Measurements from ENCODE around the gene GNLY. TPM values are rescaled to one million over a fixed set of nuclear protein-coding genes. Genes with fewer than 3 reads are reported as not detected.

GNLY gene
- total RNA-seq, 6 donors from 2014 or later, result 12.2 to 24.7 (median 21.0) TPM

- ATAC-seq (ENCODE audit: low FRiP score in 2 of 2), result no peak
- peak overlapping the region; percentile 86 to 97 (median 92) for H3K27ac ChIP-seq
Observed at GRCh38 chr2:85660725-85661124, 33.4 kb upstream of the GNLY start.

GRCh38 chr2:85661139-85661858 is 32.9 kb upstream of the GNLY start:
- no peaks in the 10 kb centered on the region for H3K9me3 ChIP-seq
- H3K36me3 ChIP-seq, result peaks cover 6 to 30% (median 14%) of the 10 kb centered on the region in 4 donors
- H3K27me3 ChIP-seq, result no peaks in the 10 kb centered on the region
- ATAC-seq (ENCODE audit: low FRiP score in 2 of 2) (peak in 1 of 2 donors; percentile 0), DNase-seq (peak; percentile 80 to 84)
- peak overlapping the region in 3 of 4 donors; percentile 50 to 53 (median 53) for H3K4me3 ChIP-seq
- TF ChIP-seq POLR2A (IDR thresholded peaks at IDR 0.05), result peak in 3 of 4 donors; percentile 14 to 86 (median 26)
- TF ChIP-seq POLR2AphosphoS5 (IDR thresholded peaks at IDR 0.05), result peak; percentile 36 to 57
- no peak for TF ChIP-seq EP300 (IDR thresholded peaks at IDR 0.05)
- no peak for TF ChIP-seq CTCF (IDR thresholded peaks at IDR 0.05)
- H3K4me1 ChIP-seq, result peaks cover 15 to 34% (median 28%) of the 10 kb centered on the region in 4 donors
- peak overlapping the region; percentile 86 to 97 (median 92) for H3K27ac ChIP-seq
- WGBS, 2 donors, result 28 to 70% methylated on average over 4 to 12 of the region's 14 CpGs

More at GRCh38 chr2:85660725-85661124, 33.4 kb upstream of the GNLY start:
- no peaks in the 10 kb centered on the region for H3K9me3 ChIP-seq
- TF ChIP-seq POLR2A (IDR thresholded peaks at IDR 0.05) (peak in 1 of 4 donors; percentile 56), CTCF (IDR thresholded peaks at IDR 0.05) (no peak), POLR2AphosphoS5 (IDR thresholded peaks at IDR 0.05) (peak; percentile 4 to 72)
- H3K4me1 ChIP-seq, result peaks cover 15 to 34% (median 28%) of the 10 kb centered on the region in 4 donors
- peak in 1 of 2 donors; percentile 77 for DNase-seq
- no peaks in the 10 kb centered on the region for H3K27me3 ChIP-seq
- 59 to 71% methylated on average over 5 to 7 of the region's 7 CpGs for WGBS, 2 donors
- peak overlapping the region in 3 of 4 donors; percentile 50 to 53 (median 53) for H3K4me3 ChIP-seq
- peaks cover 6 to 28% (median 13%) of the 10 kb centered on the region in 4 donors for H3K36me3 ChIP-seq

GRCh38 chr2:85662899-85663593 is 31.1 kb upstream of the GNLY start:
- WGBS, 2 donors, result 62 to 75% methylated on average over 10 of the region's 10 CpGs
- Histone ChIP-seq H3K9me3 (no peaks in the 10 kb centered on the region), H3K4me3 (peak overlapping the region in 3 of 4 donors; percentile 50 to 53 (median 53)), H3K27me3 (no peaks in the 10 kb centered on the region), H3K36me3 (peaks cover 6 to 23% (median 13%) of the 10 kb centered on the region in 4 donors), H3K27ac (peak overlapping the region; percentile 86 to 97 (median 92)), H3K4me1 (peaks cover 15 to 29% (median 28%) of the 10 kb centered on the region in 4 donors)
- TF ChIP-seq POLR2AphosphoS5 (IDR thresholded peaks at IDR 0.05) (peak in 1 of 2 donors; percentile 51), EP300 (IDR thresholded peaks at IDR 0.05) (no peak), POLR2A (IDR thresholded peaks at IDR 0.05) (peak in 1 of 4 donors; percentile 7), CTCF (IDR thresholded peaks at IDR 0.05) (no peak)
- ATAC-seq (ENCODE audit: low FRiP score in 2 of 2), result peak in 1 of 2 donors; percentile 61
- peak; percentile 56 to 59 for DNase-seq

GRCh38 chr2:85663594-85664565 is 30.3 kb upstream of the GNLY start:
- WGBS, 2 donors, result 79 to 87% methylated on average over 14 to 23 of the region's 23 CpGs
- peak; percentile 67 to 87 for DNase-seq
- Histone ChIP-seq H3K27ac (peak overlapping the region; percentile 86 to 97 (median 92)), H3K4me1 (peaks cover 16 to 37% (median 32%) of the 10 kb centered on the region in 4 donors), H3K9me3 (no peaks in the 10 kb centered on the region), H3K36me3 (peaks cover 6 to 23% (median 13%) of the 10 kb centered on the region in 4 donors), H3K27me3 (no peaks in the 10 kb centered on the region), H3K4me3 (peak overlapping the region in 3 of 4 donors; percentile 50 to 53 (median 53))
- TF ChIP-seq POLR2AphosphoS5 (IDR thresholded peaks at IDR 0.05), result peak; percentile 34 to 60
- TF ChIP-seq CTCF (IDR thresholded peaks at IDR 0.05), result peak in 1 of 6 experiments; percentile 3
- peak in 3 of 4 donors; percentile 23 to 93 (median 32) for TF ChIP-seq POLR2A (IDR thresholded peaks at IDR 0.05)
- TF ChIP-seq EP300 (IDR thresholded peaks at IDR 0.05), result no peak
- ATAC-seq (ENCODE audit: low FRiP score in 2 of 2), result no peak

Measured in upper lobe of left lung (tissue), 6 donors.